Activated naive CD8-positive, alpha-beta T cell treated with anti-CD3 and anti-CD28 coated beads for 36 hours (primary cell): ENCODE results near the gene POLR3F. TPM values are rescaled to one million over a fixed set of nuclear protein-coding genes. Genes with fewer than 3 reads are reported as not detected.
"Not testable (repeated sequence)": the region's sequence is repeated elsewhere in the genome, so short reads cannot be mapped to it uniquely, and the experiment has no call there.

Experiments used
- DNase-seq: peaks from one replicate; pipeline ENCODE4 v3.0.0; 2021
- H3K27ac Mint-ChIP-seq: one replicate; pipeline ENCODE4 v1.8.0; 2022; ENCODE audit warnings: mild to moderate bottlenecking, moderate library complexity, mixed read lengths
- H3K27me3 Mint-ChIP-seq: one replicate; pipeline ENCODE4 v1.8.0; 2022; ENCODE audit warnings: mild to moderate bottlenecking, mixed read lengths
- H3K36me3 Mint-ChIP-seq: one replicate; pipeline ENCODE4 v1.8.0; 2021; ENCODE audit warnings: mild to moderate bottlenecking, mixed read lengths
- H3K4me1 Mint-ChIP-seq: one replicate; pipeline ENCODE4 v1.8.0; 2021; ENCODE audit warnings: mixed read lengths
- H3K4me3 Mint-ChIP-seq: one replicate; pipeline ENCODE4 v1.8.0; 2022; ENCODE audit warnings: mild to moderate bottlenecking, moderate library complexity, mixed read lengths
- H3K9me3 Mint-ChIP-seq: one replicate; pipeline ENCODE4 v1.8.0; 2022; ENCODE audit warnings: mixed read lengths
- total RNA-seq, 2 experiments: library from RNA; stranded (reverse); gene quantifications; one replicate each; pipeline ENCODE4 v1.2.3, GENCODE V29; 2021

Gene POLR3F
- total RNA-seq, 2 experiments from 2014 or later, result 12.9 to 14.5 TPM

- Mint-ChIP-seq H3K4me1 (no peaks in the 10 kb centered on the region), H3K36me3 (peaks cover 24% of the 10 kb centered on the region), H3K4me3 (no peak overlapping the region), H3K9me3 (no peaks in the 10 kb centered on the region), H3K27me3 (no peaks in the 10 kb centered on the region), H3K27ac (no peak overlapping the region)
- no peak for DNase-seq
These were observed 57.5 kb downstream of the POLR3F start for GRCh38 chr20:18524646-18525045.

- peaks cover 28% of the 10 kb centered on the region for H3K36me3 Mint-ChIP-seq
- DNase-seq, result not testable (repeated sequence)
These were observed 59.6 kb downstream of the POLR3F start for GRCh38 chr20:18526761-18527160.

GRCh38 chr20:18527339-18527738 lies 60.1 kb downstream of the POLR3F start:
- Mint-ChIP-seq H3K36me3 (peaks cover 31% of the 10 kb centered on the region), H3K4me3 (no peak overlapping the region), H3K27me3 (no peaks in the 10 kb centered on the region), H3K9me3 (no peaks in the 10 kb centered on the region), H3K4me1 (no peaks in the 10 kb centered on the region), H3K27ac (no peak overlapping the region)
- no peak for DNase-seq

More at GRCh38 chr20:18526761-18527160, 59.6 kb downstream of the POLR3F start:
- not testable (repeated sequence) for H3K4me3 Mint-ChIP-seq, H3K27me3 Mint-ChIP-seq, H3K4me1 Mint-ChIP-seq, H3K9me3 Mint-ChIP-seq, H3K27ac Mint-ChIP-seq

- Mint-ChIP-seq H3K9me3 (no peaks in the 10 kb centered on the region), H3K27ac (no peak overlapping the region)
These were observed 60.6 kb downstream of the POLR3F start for GRCh38 chr20:18527836-18528235.

GRCh38 chr20:18529041-18529440 lies 61.9 kb downstream of the POLR3F start:
- no peak for DNase-seq
- Mint-ChIP-seq H3K4me1 (no peaks in the 10 kb centered on the region), H3K27ac (no peak overlapping the region), H3K36me3 (peaks cover 37% of the 10 kb centered on the region), H3K4me3 (no peak overlapping the region), H3K9me3 (no peaks in the 10 kb centered on the region), H3K27me3 (no peaks in the 10 kb centered on the region)

More at GRCh38 chr20:18527836-18528235, 60.6 kb downstream of the POLR3F start:
- H3K27me3 Mint-ChIP-seq, result no peaks in the 10 kb centered on the region
- no peak overlapping the region for H3K4me3 Mint-ChIP-seq
- H3K36me3 Mint-ChIP-seq, result peaks cover 36% of the 10 kb centered on the region
- H3K4me1 Mint-ChIP-seq, result no peaks in the 10 kb centered on the region
- no peak for DNase-seq

- no peaks in the 10 kb centered on the region for H3K4me1 Mint-ChIP-seq
- H3K4me3 Mint-ChIP-seq, result no peak overlapping the region
- H3K9me3 Mint-ChIP-seq, result no peaks in the 10 kb centered on the region
- DNase-seq, result no peak
- H3K36me3 Mint-ChIP-seq, result peaks cover 32% of the 10 kb centered on the region
- H3K27me3 Mint-ChIP-seq, result no peaks in the 10 kb centered on the region
- H3K27ac Mint-ChIP-seq, result no peak overlapping the region
These were observed 65.4 kb downstream of the POLR3F start for GRCh38 chr20:18532626-18533025.

- no peak overlapping the region for H3K27ac Mint-ChIP-seq
- no peaks in the 10 kb centered on the region for H3K27me3 Mint-ChIP-seq
- DNase-seq, result no peak
- peaks cover 31% of the 10 kb centered on the region for H3K36me3 Mint-ChIP-seq
- H3K4me3 Mint-ChIP-seq, result no peak overlapping the region
- H3K4me1 Mint-ChIP-seq, result no peaks in the 10 kb centered on the region
- no peaks in the 10 kb centered on the region for H3K9me3 Mint-ChIP-seq
These were observed 66.3 kb downstream of the POLR3F start for GRCh38 chr20:18533491-18533890.

- no peak for DNase-seq
- Mint-ChIP-seq H3K27ac (no peak overlapping the region), H3K36me3 (peaks cover 29% of the 10 kb centered on the region), H3K27me3 (no peaks in the 10 kb centered on the region), H3K4me1 (no peaks in the 10 kb centered on the region), H3K9me3 (no peaks in the 10 kb centered on the region), H3K4me3 (no peak overlapping the region)
These were observed 66.9 kb downstream of the POLR3F start for GRCh38 chr20:18533978-18534644.

Other genes starting within 250 kb of the POLR3F start
- gene ZNF133, start 178.9 kb upstream of the POLR3F start, total RNA-seq, result 1 to 10 TPM; 4.2 to 5.0 TPM
- gene DZANK1, start 360 bp upstream of the POLR3F start, total RNA-seq, result 1 to 10 TPM; 1.7 to 1.9 TPM
- 10 to 100 TPM; 17.9 to 18.3 TPM for gene RBBP9, start 29.8 kb downstream of the POLR3F start, total RNA-seq
- 10 to 100 TPM; 81.9 to 92.0 TPM for gene SEC23B, start 40.5 kb downstream of the POLR3F start, total RNA-seq
- gene SMIM26, start 100.0 kb downstream of the POLR3F start, total RNA-seq, result 10 to 100 TPM; 53.7 to 61.1 TPM
- gene DTD1, start 120.7 kb downstream of the POLR3F start, total RNA-seq, result 10 to 100 TPM; 48.4 to 52.5 TPM